Activated CD8-positive, alpha-beta T cell treated with anti-CD3 and anti-CD28 coated beads for 36 hours (primary cell): ENCODE results near the gene CARD14. TPM values are rescaled to one million over a fixed set of nuclear protein-coding genes. Genes with fewer than 3 reads are reported as not detected.
A peak's percentile ranks its signal among the peaks of the same experiment; 100 is the strongest.

Experiments
- ATAC-seq: fragments of 200-7000 bp; cut with Tn5 transposase; one replicate; pipeline ENCODE4 v1.10.0; 2021; ENCODE audit warnings: mild to moderate bottlenecking, moderate library complexity
- CTCF ChIA-PET: fragments of 350-600 bp; sonication (Branson Sonifier 250); formaldehyde crosslinking; loops from one replicate; lab custom pipeline; 2021; ENCODE audit warnings: antibody characterized with exemption; lab: Charles Lee
- POLR2A ChIA-PET: fragments of 350-600 bp; sonication (Branson Sonifier 250); formaldehyde crosslinking; loops from one replicate; lab custom pipeline; 2021; ENCODE audit warnings: antibody characterized with exemption; lab: Charles Lee
- DNase-seq: peaks from one replicate; pipeline ENCODE4 v3.0.0-alpha.2; 2020
- H3K27ac Mint-ChIP-seq: one replicate; pipeline ENCODE4 v1.8.0; 2021; ENCODE audit warnings: mild to moderate bottlenecking, mixed read lengths
- H3K27me3 Mint-ChIP-seq: one replicate; pipeline ENCODE4 v1.8.0; 2021; ENCODE audit warnings: mixed read lengths
- H3K36me3 Mint-ChIP-seq: one replicate; pipeline ENCODE4 v1.8.0; 2021; ENCODE audit warnings: low read depth, mixed read lengths
- H3K4me1 Mint-ChIP-seq: one replicate; pipeline ENCODE4 v1.8.0; 2021; ENCODE audit warnings: low read depth, mixed read lengths
- H3K4me3 Mint-ChIP-seq: one replicate; pipeline ENCODE4 v1.8.0; 2021; ENCODE audit warnings: mild to moderate bottlenecking, moderate library complexity, mixed read lengths
- H3K9me3 Mint-ChIP-seq: one replicate; pipeline ENCODE4 v1.8.0; 2021; ENCODE audit warnings: mixed read lengths
- CTCF ChIP-seq: fragments of 200-600 bp; IDR thresholded peaks from one replicate; pipeline ENCODE4 v1.8.0; 2022; ENCODE audit warnings: antibody characterized with exemption, mild to moderate bottlenecking
- intact Hi-C: fragments of 100-400 bp; cut with micrococcal nuclease; formaldehyde crosslinking; loops from one replicate; pipeline ENCODE4 v1.10.0; 2022
- total RNA-seq, 2 experiments: library from RNA; stranded (reverse); gene quantifications; one replicate each; pipeline ENCODE4 v1.2.3, GENCODE V29; 2021

The CARD14 gene
- total RNA-seq, 2 experiments from 2014 or later: 0.11 to 0.50 TPM

GRCh38 chr17:80251966-80252365 is 82.1 kb downstream of the CARD14 start:
- no peak for TF ChIP-seq CTCF
- Mint-ChIP-seq H3K27ac (no peak overlapping the region), H3K4me1 (peaks cover 28% of the 10 kb centered on the region), H3K36me3 (no peaks in the 10 kb centered on the region), H3K9me3 (no peaks in the 10 kb centered on the region), H3K4me3 (no peak overlapping the region), H3K27me3 (no peaks in the 10 kb centered on the region)
- intact Hi-C loops: loop anchor here (2.0 kb wide), 1 partner anchor 55 kb away; no protein-coding TSS in a partner anchor
- DNase-seq (no peak), ATAC-seq (no peak)
- ChIA-PET CTCF (interaction anchor here (1.2 to 2.4 kb wide), 2 partner anchors 42 to 56 kb away, joined by 4 to 28 read pairs; no protein-coding TSS in a partner anchor), POLR2A (interaction anchor here (0.9 to 1.9 kb wide), 2 partner anchors 14 to 33 kb away, joined by 3 to 4 read pairs; no protein-coding TSS in a partner anchor)

GRCh38 chr17:80252871-80253270 is 83.0 kb downstream of the CARD14 start:
- Mint-ChIP-seq H3K9me3 (no peaks in the 10 kb centered on the region), H3K36me3 (no peaks in the 10 kb centered on the region), H3K4me3 (no peak overlapping the region), H3K4me1 (peaks cover 34% of the 10 kb centered on the region), H3K27me3 (no peaks in the 10 kb centered on the region), H3K27ac (no peak overlapping the region)
- ATAC-seq (peak; percentile 88), DNase-seq (peak; percentile 89)
- intact Hi-C loops: loop anchor here (2.0 kb wide), 1 partner anchor 56 kb away; no protein-coding TSS in a partner anchor
- TF ChIP-seq CTCF: peak; percentile 61
- CTCF ChIA-PET: interaction anchor here (0.6 to 2.4 kb wide), 12 partner anchors 9 to 171 kb away, joined by 3 to 28 read pairs (median 4); partner anchors contain the start of genes GAA, SGSH and SLC26A11
- POLR2A ChIA-PET: interaction anchor here (1.9 to 3.0 kb wide), 2 partner anchors 11 to 33 kb away, joined by 4 to 30 read pairs; no protein-coding TSS in a partner anchor

- no peak overlapping the region for H3K4me3 Mint-ChIP-seq
- H3K27me3 Mint-ChIP-seq: no peaks in the 10 kb centered on the region
- intact Hi-C loops: loop anchor here (2.0 kb wide), 1 partner anchor 57 kb away; no protein-coding TSS in a partner anchor
- H3K27ac Mint-ChIP-seq: peak overlapping the region; percentile 80
- no peaks in the 10 kb centered on the region for H3K36me3 Mint-ChIP-seq
- POLR2A ChIA-PET: interaction anchor here (1.4 to 3.0 kb wide), 4 partner anchors 10 to 34 kb away, joined by 4 to 30 read pairs (median 6); no protein-coding TSS in a partner anchor
- no peaks in the 10 kb centered on the region for H3K9me3 Mint-ChIP-seq
- DNase-seq (no peak), ATAC-seq (no peak)
- no peak for TF ChIP-seq CTCF
- CTCF ChIA-PET: interaction anchor here (0.6 to 2.4 kb wide), 12 partner anchors 10 to 172 kb away, joined by 3 to 28 read pairs (median 4); partner anchors contain the start of genes GAA, SGSH and SLC26A11
- H3K4me1 Mint-ChIP-seq: peaks cover 44% of the 10 kb centered on the region
Measured at GRCh38 chr17:80253631-80254395, 84.0 kb downstream of the CARD14 start.

- peak; percentile 67 for ATAC-seq
- Mint-ChIP-seq H3K36me3 (no peaks in the 10 kb centered on the region), H3K4me1 (peaks cover 52% of the 10 kb centered on the region), H3K27me3 (no peaks in the 10 kb centered on the region), H3K9me3 (no peaks in the 10 kb centered on the region), H3K27ac (peak overlapping the region; percentile 80), H3K4me3 (no peak overlapping the region)
- intact Hi-C loops: no loop called here
- CTCF ChIA-PET: interaction anchor here (0.8 to 2.1 kb wide), 5 partner anchors 10 to 70 kb away, joined by 3 to 8 read pairs (median 4); partner anchors contain the start of genes SGSH and SLC26A11
- no peak for TF ChIP-seq CTCF
- peak; percentile 85 for DNase-seq
- POLR2A ChIA-PET: interaction anchor here (1.4 to 3.0 kb wide), 3 partner anchors 10 to 16 kb away, joined by 4 to 30 read pairs (median 7); no protein-coding TSS in a partner anchor
Measured at GRCh38 chr17:80254396-80255251, 84.8 kb downstream of the CARD14 start.
